WTC11 (cell line): ENCODE results near the gene ZNF750. TPM values are rescaled to one million over a fixed set of nuclear protein-coding genes. Genes with fewer than 3 reads are reported as not detected.

ENCODE experiments used
- ATAC-seq: fragments of 200-7000 bp; cut with Tn5 transposase; 2 replicates; pipeline ENCODE4 v1.10.0; 2021; ENCODE audit warnings: mild to moderate bottlenecking, moderate library complexity
- CTCF ChIA-PET: fragments of 300-600 bp; sonication (Branson Sonifier 250); formaldehyde crosslinking; loops from one replicate; lab custom pipeline; 2021; ENCODE audit warnings: antibody characterized with exemption; lab: Charles Lee
- POLR2A ChIA-PET: fragments of 350-600 bp; sonication (Branson Sonifier 250); formaldehyde crosslinking; loops from one replicate; lab custom pipeline; 2021; ENCODE audit warnings: antibody characterized with exemption; lab: Charles Lee
- DNase-seq: peaks from one replicate; pipeline ENCODE4 v3.0.0; 2021; ENCODE audit warnings: low spot score
- H3K27ac Mint-ChIP-seq: 2 replicates; pipeline ENCODE4 v1.8.0; 2021; ENCODE audit warnings: mixed read lengths
- H3K27me3 Mint-ChIP-seq: 2 replicates; pipeline ENCODE4 v1.8.0; 2021; ENCODE audit warnings: low read depth, mild to moderate bottlenecking, moderate library complexity, mixed read lengths
- H3K36me3 Mint-ChIP-seq: 2 replicates; pipeline ENCODE4 v1.8.0; 2021; ENCODE audit warnings: mixed read lengths
- H3K4me1 Mint-ChIP-seq: 2 replicates; pipeline ENCODE4 v1.8.0; 2022; ENCODE audit warnings: mixed read lengths
- H3K4me3 Mint-ChIP-seq: 2 replicates; pipeline ENCODE4 v1.8.0; 2021; ENCODE audit warnings: mild to moderate bottlenecking, moderate library complexity, mixed read lengths
- H3K9me3 Mint-ChIP-seq: 2 replicates; pipeline ENCODE4 v1.8.0; 2021; ENCODE audit warnings: mixed read lengths
- CBFB ChIP-seq: sonication (generic); formaldehyde crosslinking; IDR thresholded peaks from 2 replicates; pipeline ENCODE4 v1.8.1; 2022; ENCODE audit warnings: mild to moderate bottlenecking, low read depth, missing genetic modification reagents
- CREM ChIP-seq: sonication (generic); formaldehyde crosslinking; IDR thresholded peaks from 2 replicates; pipeline ENCODE4 v1.8.1; 2022; ENCODE audit warnings: mild to moderate bottlenecking, missing genetic modification reagents, moderate library complexity
- ELF4 ChIP-seq: sonication (generic); formaldehyde crosslinking; IDR thresholded peaks from 2 replicates; pipeline ENCODE4 v1.8.1; 2022; ENCODE audit warnings: low read depth, mild to moderate bottlenecking, moderate library complexity, missing genetic modification reagents
- FOXK1 ChIP-seq: sonication (generic); formaldehyde crosslinking; IDR thresholded peaks from 2 replicates; pipeline ENCODE4 v1.8.0; 2022; ENCODE audit warnings: mild to moderate bottlenecking, moderate library complexity, missing genetic modification reagents
- GRHL2 ChIP-seq: fragments of 250-450 bp; sonication (Bioruptor Pico); IDR thresholded peaks from 2 replicates; pipeline ENCODE4 v1.8.0; 2022; ENCODE audit warnings: mild to moderate bottlenecking, moderate library complexity; ENCODE audit not compliant: insufficient replicate concordance, severe bottlenecking
- GTF2I ChIP-seq: fragments of 250-450 bp; sonication (Bioruptor Pico); conservative IDR thresholded peaks from 2 replicates; pipeline ENCODE4 v1.4.0; 2021; ENCODE audit warnings: mild to moderate bottlenecking
- IRF2 ChIP-seq: sonication (generic); formaldehyde crosslinking; IDR thresholded peaks from 2 replicates; pipeline ENCODE4 v1.8.0; 2022; ENCODE audit warnings: low read depth, missing genetic modification reagents, borderline replicate concordance
- NR1H2 ChIP-seq: sonication (generic); formaldehyde crosslinking; IDR thresholded peaks from 2 replicates; pipeline ENCODE4 v1.9.0; 2021; ENCODE audit warnings: mild to moderate bottlenecking, moderate library complexity, missing genetic modification reagents
- PRRX2 ChIP-seq: fragments of 250-450 bp; sonication (Bioruptor Pico); IDR thresholded peaks from 2 replicates; pipeline ENCODE4 v1.8.0; 2021; ENCODE audit warnings: mild to moderate bottlenecking
- TP53 ChIP-seq: sonication (generic); formaldehyde crosslinking; IDR thresholded peaks from 2 replicates; pipeline ENCODE4 v1.8.1; 2023; ENCODE audit warnings: mild to moderate bottlenecking, missing genetic modification reagents
- ZNF138 ChIP-seq: sonication (generic); formaldehyde crosslinking; conservative IDR thresholded peaks from 2 replicates; pipeline ENCODE4 v1.8.1; 2022; ENCODE audit warnings: mild to moderate bottlenecking, moderate library complexity, missing genetic modification reagents
- ZNF219 ChIP-seq: sonication (generic); formaldehyde crosslinking; IDR thresholded peaks from 2 replicates; pipeline ENCODE4 v1.8.0; 2023; ENCODE audit warnings: missing genetic modification reagents, mild to moderate bottlenecking, borderline replicate concordance
- ZNF396 ChIP-seq: fragments of 250-450 bp; sonication (Bioruptor Pico); IDR thresholded peaks from 2 replicates; pipeline ENCODE4 v1.8.0; 2021; ENCODE audit warnings: mild to moderate bottlenecking, moderate library complexity, borderline replicate concordance
- ZNF423 ChIP-seq: fragments of 250-450 bp; sonication (Bioruptor Pico); IDR thresholded peaks from 2 replicates; pipeline ENCODE4 v2.1.2; 2022; ENCODE audit warnings: mild to moderate bottlenecking, moderate library complexity
- total RNA-seq: library from RNA; stranded (reverse); gene quantifications from 3 replicates; pipeline ENCODE4 v1.2.3, GENCODE V29; 2021
- TF ChIP-seq, protein P1 (sequence below): sonication (generic); formaldehyde crosslinking; IDR thresholded peaks from 2 replicates; pipeline ENCODE4 v1.8.0; 2023; ENCODE audit warnings: missing genetic modification reagents
- TF ChIP-seq, protein P2 (sequence below): sonication (generic); formaldehyde crosslinking; IDR thresholded peaks from 2 replicates; pipeline ENCODE4 v1.8.0; 2022; ENCODE audit warnings: mild to moderate bottlenecking, missing genetic modification reagents
- TF ChIP-seq, protein P3 (sequence below): fragments of 250-450 bp; sonication (Bioruptor Pico); IDR thresholded peaks from 2 replicates; pipeline ENCODE4 v1.9.0; 2021; ENCODE audit warnings: mild to moderate bottlenecking
- TF ChIP-seq, protein P4 (sequence below): sonication (generic); formaldehyde crosslinking; IDR thresholded peaks from 2 replicates; pipeline ENCODE4 v1.8.0; 2022; ENCODE audit warnings: mild to moderate bottlenecking, missing genetic modification reagents
- TF ChIP-seq, protein P5 (sequence below): sonication (generic); formaldehyde crosslinking; conservative IDR thresholded peaks from 2 replicates; pipeline ENCODE4 v1.8.1; 2023; ENCODE audit warnings: mild to moderate bottlenecking, low read depth, missing genetic modification reagents, moderate library complexity
- TF ChIP-seq, protein P6 (sequence below): sonication (generic); formaldehyde crosslinking; IDR thresholded peaks from 2 replicates; pipeline ENCODE4 v1.8.0; 2022; ENCODE audit warnings: mild to moderate bottlenecking, missing genetic modification reagents
- TF ChIP-seq, protein P7 (sequence below): sonication (generic); formaldehyde crosslinking; IDR thresholded peaks from 2 replicates; pipeline ENCODE4 v1.8.1; 2023; ENCODE audit warnings: mild to moderate bottlenecking, missing genetic modification reagents, moderate library complexity

The ZNF750 gene
- total RNA-seq, 1 experiment from 2014 or later, result 0.04 TPM

DNA sequence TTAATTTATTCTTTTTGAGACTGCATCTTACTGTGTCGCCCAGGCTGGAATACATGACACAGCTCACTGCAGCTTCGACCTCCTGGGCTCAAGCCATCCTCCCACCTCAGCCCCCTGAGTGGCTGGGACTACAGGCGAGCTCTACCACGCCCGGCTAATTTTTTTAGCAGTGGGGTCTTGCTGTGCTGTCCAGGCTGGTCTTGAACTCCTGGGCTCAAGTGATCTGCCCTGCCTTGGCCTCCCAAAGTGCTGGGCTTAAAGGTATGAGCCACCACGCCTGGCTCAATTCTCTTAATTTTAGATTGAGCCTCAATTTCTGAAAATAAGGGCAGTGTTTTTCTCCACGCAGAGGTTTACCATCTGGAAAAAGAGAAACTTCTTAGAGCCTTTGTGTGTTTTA, 41.1 kb downstream of the ZNF750 start:
- TF ChIP-seq, protein P1, sequence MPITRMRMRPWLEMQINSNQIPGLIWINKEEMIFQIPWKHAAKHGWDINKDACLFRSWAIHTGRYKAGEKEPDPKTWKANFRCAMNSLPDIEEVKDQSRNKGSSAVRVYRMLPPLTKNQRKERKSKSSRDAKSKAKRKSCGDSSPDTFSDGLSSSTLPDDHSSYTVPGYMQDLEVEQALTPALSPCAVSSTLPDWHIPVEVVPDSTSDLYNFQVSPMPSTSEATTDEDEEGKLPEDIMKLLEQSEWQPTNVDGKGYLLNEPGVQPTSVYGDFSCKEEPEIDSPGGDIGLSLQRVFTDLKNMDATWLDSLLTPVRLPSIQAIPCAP (CRISPR knock-in tag), result no peak
- TF ChIP-seq, protein P2, sequence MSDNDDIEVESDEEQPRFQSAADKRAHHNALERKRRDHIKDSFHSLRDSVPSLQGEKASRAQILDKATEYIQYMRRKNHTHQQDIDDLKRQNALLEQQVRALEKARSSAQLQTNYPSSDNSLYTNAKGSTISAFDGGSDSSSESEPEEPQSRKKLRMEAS (CRISPR knock-in tag), result no peak
- no peak for TF ChIP-seq ZNF396 (CRISPR knock-in tag)
- TF ChIP-seq NR1H2 (CRISPR knock-in tag), result no peak
- TF ChIP-seq ELF4, result no peak
- TF ChIP-seq, protein P3, sequence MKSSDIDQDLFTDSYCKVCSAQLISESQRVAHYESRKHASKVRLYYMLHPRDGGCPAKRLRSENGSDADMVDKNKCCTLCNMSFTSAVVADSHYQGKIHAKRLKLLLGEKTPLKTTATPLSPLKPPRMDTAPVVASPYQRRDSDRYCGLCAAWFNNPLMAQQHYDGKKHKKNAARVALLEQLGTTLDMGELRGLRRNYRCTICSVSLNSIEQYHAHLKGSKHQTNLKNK (CRISPR knock-in tag), result no peak
- TF ChIP-seq CBFB (CRISPR knock-in tag), result no peak
- no peak for TF ChIP-seq IRF2
- no peak for TF ChIP-seq ZNF138
- TF ChIP-seq, protein P4, sequence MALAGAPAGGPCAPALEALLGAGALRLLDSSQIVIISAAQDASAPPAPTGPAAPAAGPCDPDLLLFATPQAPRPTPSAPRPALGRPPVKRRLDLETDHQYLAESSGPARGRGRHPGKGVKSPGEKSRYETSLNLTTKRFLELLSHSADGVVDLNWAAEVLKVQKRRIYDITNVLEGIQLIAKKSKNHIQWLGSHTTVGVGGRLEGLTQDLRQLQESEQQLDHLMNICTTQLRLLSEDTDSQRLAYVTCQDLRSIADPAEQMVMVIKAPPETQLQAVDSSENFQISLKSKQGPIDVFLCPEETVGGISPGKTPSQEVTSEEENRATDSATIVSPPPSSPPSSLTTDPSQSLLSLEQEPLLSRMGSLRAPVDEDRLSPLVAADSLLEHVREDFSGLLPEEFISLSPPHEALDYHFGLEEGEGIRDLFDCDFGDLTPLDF (CRISPR knock-in tag), result no peak
- CTCF ChIA-PET, result interaction anchor here (0.7 kb wide), 1 partner anchor 19 kb away, joined by 3 read pairs; no protein-coding TSS in a partner anchor
- Mint-ChIP-seq H3K9me3 (no peaks in the 10 kb centered on the region), H3K27me3 (no peaks in the 10 kb centered on the region), H3K4me1 (peaks cover 8% of the 10 kb centered on the region), H3K4me3 (no peak overlapping the region), H3K36me3 (peaks cover 47% of the 10 kb centered on the region), H3K27ac (no peak overlapping the region)
- POLR2A ChIA-PET, result no interaction called here
- ATAC-seq, result no peak
- DNase-seq, result no peak

DNA sequence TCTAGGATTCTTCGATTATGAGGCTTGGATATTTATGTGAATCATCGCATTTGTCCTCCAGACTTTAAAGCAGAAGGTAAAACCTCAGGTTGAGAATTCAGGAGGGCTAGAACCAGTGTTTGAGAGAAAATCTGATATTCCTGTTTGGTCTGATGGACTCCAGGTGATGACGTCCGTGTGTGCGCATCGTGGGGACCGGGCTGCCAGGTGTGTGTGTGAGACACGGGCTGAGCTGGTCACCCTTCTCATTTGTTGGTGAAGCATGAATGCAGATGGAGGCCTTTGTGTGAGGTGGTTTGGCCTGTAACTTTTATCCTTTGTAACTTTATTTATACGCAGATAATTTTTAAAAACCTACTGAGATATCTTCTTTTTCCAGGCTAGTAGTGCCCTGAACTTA, 42.8 kb downstream of the ZNF750 start:
- Mint-ChIP-seq H3K27me3 (no peaks in the 10 kb centered on the region), H3K36me3 (peaks cover 47% of the 10 kb centered on the region), H3K4me3 (no peak overlapping the region), H3K9me3 (no peaks in the 10 kb centered on the region), H3K4me1 (no peaks in the 10 kb centered on the region), H3K27ac (no peak overlapping the region)
- DNase-seq, result no peak
- ChIA-PET POLR2A (no interaction called here), CTCF (no interaction called here)
- TF ChIP-seq NR1H2 (CRISPR knock-in tag) (no peak), FOXK1 (no peak), ZNF219 (CRISPR knock-in tag) (no peak), GRHL2 (no peak), GTF2I (CRISPR knock-in tag) (no peak), TP53 (CRISPR knock-in tag) (no peak), PRRX2 (CRISPR knock-in tag) (no peak), ZNF423 (no peak), CREM (CRISPR knock-in tag) (no peak)
- TF ChIP-seq, protein P5, sequence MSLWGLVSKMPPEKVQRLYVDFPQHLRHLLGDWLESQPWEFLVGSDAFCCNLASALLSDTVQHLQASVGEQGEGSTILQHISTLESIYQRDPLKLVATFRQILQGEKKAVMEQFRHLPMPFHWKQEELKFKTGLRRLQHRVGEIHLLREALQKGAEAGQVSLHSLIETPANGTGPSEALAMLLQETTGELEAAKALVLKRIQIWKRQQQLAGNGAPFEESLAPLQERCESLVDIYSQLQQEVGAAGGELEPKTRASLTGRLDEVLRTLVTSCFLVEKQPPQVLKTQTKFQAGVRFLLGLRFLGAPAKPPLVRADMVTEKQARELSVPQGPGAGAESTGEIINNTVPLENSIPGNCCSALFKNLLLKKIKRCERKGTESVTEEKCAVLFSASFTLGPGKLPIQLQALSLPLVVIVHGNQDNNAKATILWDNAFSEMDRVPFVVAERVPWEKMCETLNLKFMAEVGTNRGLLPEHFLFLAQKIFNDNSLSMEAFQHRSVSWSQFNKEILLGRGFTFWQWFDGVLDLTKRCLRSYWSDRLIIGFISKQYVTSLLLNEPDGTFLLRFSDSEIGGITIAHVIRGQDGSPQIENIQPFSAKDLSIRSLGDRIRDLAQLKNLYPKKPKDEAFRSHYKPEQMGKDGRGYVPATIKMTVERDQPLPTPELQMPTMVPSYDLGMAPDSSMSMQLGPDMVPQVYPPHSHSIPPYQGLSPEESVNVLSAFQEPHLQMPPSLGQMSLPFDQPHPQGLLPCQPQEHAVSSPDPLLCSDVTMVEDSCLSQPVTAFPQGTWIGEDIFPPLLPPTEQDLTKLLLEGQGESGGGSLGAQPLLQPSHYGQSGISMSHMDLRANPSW, result no peak
- TF ChIP-seq, protein P6, sequence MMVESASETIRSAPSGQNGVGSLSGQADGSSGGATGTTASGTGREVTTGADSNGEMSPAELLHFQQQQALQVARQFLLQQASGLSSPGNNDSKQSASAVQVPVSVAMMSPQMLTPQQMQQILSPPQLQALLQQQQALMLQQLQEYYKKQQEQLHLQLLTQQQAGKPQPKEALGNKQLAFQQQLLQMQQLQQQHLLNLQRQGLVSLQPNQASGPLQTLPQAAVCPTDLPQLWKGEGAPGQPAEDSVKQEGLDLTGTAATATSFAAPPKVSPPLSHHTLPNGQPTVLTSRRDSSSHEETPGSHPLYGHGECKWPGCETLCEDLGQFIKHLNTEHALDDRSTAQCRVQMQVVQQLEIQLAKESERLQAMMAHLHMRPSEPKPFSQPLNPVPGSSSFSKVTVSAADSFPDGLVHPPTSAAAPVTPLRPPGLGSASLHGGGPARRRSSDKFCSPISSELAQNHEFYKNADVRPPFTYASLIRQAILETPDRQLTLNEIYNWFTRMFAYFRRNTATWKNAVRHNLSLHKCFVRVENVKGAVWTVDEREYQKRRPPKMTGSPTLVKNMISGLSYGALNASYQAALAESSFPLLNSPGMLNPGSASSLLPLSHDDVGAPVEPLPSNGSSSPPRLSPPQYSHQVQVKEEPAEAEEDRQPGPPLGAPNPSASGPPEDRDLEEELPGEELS, result no peak
- TF ChIP-seq, protein P7, sequence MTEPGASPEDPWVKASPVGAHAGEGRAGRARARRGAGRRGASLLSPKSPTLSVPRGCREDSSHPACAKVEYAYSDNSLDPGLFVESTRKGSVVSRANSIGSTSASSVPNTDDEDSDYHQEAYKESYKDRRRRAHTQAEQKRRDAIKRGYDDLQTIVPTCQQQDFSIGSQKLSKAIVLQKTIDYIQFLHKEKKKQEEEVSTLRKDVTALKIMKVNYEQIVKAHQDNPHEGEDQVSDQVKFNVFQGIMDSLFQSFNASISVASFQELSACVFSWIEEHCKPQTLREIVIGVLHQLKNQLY (CRISPR knock-in tag), result no peak
- TF ChIP-seq, protein P2 (CRISPR knock-in tag), result no peak
- no peak for ATAC-seq
